ENCODE data around the gene DOCK11.

- no peak for TF ChIP-seq CTCF (IDR thresholded peaks at IDR 0.05)
- no peak for TF ChIP-seq POLR2A (IDR thresholded peaks at IDR 0.05)
Measured at GRCh38 chrX:118525174-118525730, 29.6 kb downstream of the DOCK11 start.
